ENCODE results near the gene CXorf49.

- no peak for TF ChIP-seq CTCF (IDR thresholded peaks at IDR 0.05; ENCODE audit: low read depth, low read length)
- TF ChIP-seq POLR2A (IDR thresholded peaks at IDR 0.05; ENCODE audit: extremely low read depth, insufficient read length), result no peak
- no peak for TF ChIP-seq MYC (IDR thresholded peaks at IDR 0.05; ENCODE audit: low read depth, low read length)
- TF ChIP-seq, protein P1, sequence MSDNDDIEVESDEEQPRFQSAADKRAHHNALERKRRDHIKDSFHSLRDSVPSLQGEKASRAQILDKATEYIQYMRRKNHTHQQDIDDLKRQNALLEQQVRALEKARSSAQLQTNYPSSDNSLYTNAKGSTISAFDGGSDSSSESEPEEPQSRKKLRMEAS (IDR thresholded peaks at IDR 0.05; ENCODE audit: low read depth, low read length), result no peak
Measured at GRCh38 chrX:71667328-71668247, 50.5 kb downstream of the CXorf49 start, which contains the start of gene LOC101059915.
